Osteoblast (primary cell): ENCODE measurements around the gene PCSK5. TPM values are rescaled to one million over a fixed set of nuclear protein-coding genes. Genes with fewer than 3 reads are reported as not detected.

Source experiments
- DNase-seq: peaks from one replicate; pipeline ENCODE4 v3.0.0; 2011; ENCODE audit warnings: low spot score, mixed read lengths; ENCODE audit not compliant: insufficient read length; ENCODE audit errors: missing footprints
- H2AFZ ChIP-seq: 2 replicates; pipeline ENCODE4 v1.6.0; 2011; ENCODE audit warnings: mild to moderate bottlenecking, low read length
- H3K27ac ChIP-seq: 2 replicates; pipeline ENCODE4 v1.5.1; 2011; ENCODE audit warnings: mild to moderate bottlenecking, low read depth, low read length, moderate library complexity
- H3K27me3 ChIP-seq: 2 replicates; pipeline ENCODE4 v1.6.0; 2012; ENCODE audit warnings: mild to moderate bottlenecking, control low read depth, inconsistent platforms, low read length, moderate library complexity; ENCODE audit not compliant: insufficient read depth
- H3K36me3 ChIP-seq: 2 replicates; pipeline ENCODE4 v1.5.1; 2011; ENCODE audit warnings: mild to moderate bottlenecking, low read length, control low read depth, moderate library complexity; ENCODE audit not compliant: insufficient read depth
- H3K4me1 ChIP-seq: 2 replicates; pipeline ENCODE4 v1.5.1; 2011; ENCODE audit warnings: mild to moderate bottlenecking, low read length, control low read depth, moderate library complexity; ENCODE audit not compliant: insufficient read depth
- H3K4me2 ChIP-seq: 2 replicates; pipeline ENCODE4 v1.6.0; 2011; ENCODE audit warnings: mild to moderate bottlenecking, low read length; ENCODE audit not compliant: insufficient read depth
- H3K4me3 ChIP-seq: fragments of 200-600 bp; sonication (generic); 3 replicates; pipeline ENCODE4 v1.5.1; 2012; ENCODE audit warnings: mild to moderate bottlenecking, low read length, inconsistent platforms; ENCODE audit not compliant: insufficient read depth
- H3K79me2 ChIP-seq: 2 replicates; pipeline ENCODE4 v1.6.0; 2012; ENCODE audit warnings: mild to moderate bottlenecking, low read length, control low read depth, inconsistent platforms; ENCODE audit not compliant: insufficient read depth
- H3K9me3 ChIP-seq: 2 replicates; pipeline ENCODE4 v1.5.1; 2011; ENCODE audit warnings: low read depth, low read length, control low read depth
- H4K20me1 ChIP-seq: 2 replicates; pipeline ENCODE4 v1.6.0; 2012; ENCODE audit warnings: mild to moderate bottlenecking, low read length, control low read depth; ENCODE audit not compliant: insufficient read depth
- total RNA-seq: library from RNA; depleted of rRNA; stranded (reverse); fragments of >200 nt; gene quantifications from 2 replicates; pipeline ENCODE4 v1.2.3, GENCODE V29; 2012
- TF ChIP-seq, protein P1 (sequence below): IDR thresholded peaks from 2 replicates; pipeline ENCODE4 v1.5.1; 2011; ENCODE audit warnings: mild to moderate bottlenecking, low read depth, low read length, moderate library complexity; ENCODE audit errors: extremely low read depth

The PCSK5 gene
- total RNA-seq, 1 donor: 14.5 TPM

DNA sequence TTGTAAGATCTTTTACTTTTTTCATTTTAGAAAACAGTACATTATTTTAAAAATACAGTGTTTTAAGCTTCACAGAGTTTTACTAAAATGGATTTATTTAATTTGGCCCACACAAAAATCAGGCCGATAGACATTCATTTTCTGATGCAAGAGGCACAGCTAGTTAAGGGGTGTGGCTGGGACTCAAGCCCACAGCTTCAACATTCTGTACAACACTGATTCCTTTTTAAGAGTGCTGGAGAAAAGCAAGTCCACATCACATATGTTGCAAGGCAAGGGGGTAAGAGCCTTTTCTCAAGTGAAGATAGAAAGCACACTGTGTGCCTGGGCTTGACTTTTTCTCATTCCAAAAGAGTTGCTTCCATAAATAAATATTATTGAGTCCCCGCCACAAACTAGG is 307.9 kb downstream of the PCSK5 start:
- Histone ChIP-seq H3K4me2 (no peak overlapping the region), H3K9me3 (no peaks in the 10 kb centered on the region), H3K79me2 (no peaks in the 10 kb centered on the region), H3K36me3 (no peaks in the 10 kb centered on the region), H3K4me1 (no peaks in the 10 kb centered on the region), H3K27me3 (no peaks in the 10 kb centered on the region), H2AFZ (no peak overlapping the region), H3K4me3 (no peak overlapping the region), H3K27ac (no peak overlapping the region), H4K20me1 (no peaks in the 10 kb centered on the region)
- TF ChIP-seq, protein P1, sequence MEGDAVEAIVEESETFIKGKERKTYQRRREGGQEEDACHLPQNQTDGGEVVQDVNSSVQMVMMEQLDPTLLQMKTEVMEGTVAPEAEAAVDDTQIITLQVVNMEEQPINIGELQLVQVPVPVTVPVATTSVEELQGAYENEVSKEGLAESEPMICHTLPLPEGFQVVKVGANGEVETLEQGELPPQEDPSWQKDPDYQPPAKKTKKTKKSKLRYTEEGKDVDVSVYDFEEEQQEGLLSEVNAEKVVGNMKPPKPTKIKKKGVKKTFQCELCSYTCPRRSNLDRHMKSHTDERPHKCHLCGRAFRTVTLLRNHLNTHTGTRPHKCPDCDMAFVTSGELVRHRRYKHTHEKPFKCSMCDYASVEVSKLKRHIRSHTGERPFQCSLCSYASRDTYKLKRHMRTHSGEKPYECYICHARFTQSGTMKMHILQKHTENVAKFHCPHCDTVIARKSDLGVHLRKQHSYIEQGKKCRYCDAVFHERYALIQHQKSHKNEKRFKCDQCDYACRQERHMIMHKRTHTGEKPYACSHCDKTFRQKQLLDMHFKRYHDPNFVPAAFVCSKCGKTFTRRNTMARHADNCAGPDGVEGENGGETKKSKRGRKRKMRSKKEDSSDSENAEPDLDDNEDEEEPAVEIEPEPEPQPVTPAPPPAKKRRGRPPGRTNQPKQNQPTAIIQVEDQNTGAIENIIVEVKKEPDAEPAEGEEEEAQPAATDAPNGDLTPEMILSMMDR: no peak
- no peak for DNase-seq

DNA sequence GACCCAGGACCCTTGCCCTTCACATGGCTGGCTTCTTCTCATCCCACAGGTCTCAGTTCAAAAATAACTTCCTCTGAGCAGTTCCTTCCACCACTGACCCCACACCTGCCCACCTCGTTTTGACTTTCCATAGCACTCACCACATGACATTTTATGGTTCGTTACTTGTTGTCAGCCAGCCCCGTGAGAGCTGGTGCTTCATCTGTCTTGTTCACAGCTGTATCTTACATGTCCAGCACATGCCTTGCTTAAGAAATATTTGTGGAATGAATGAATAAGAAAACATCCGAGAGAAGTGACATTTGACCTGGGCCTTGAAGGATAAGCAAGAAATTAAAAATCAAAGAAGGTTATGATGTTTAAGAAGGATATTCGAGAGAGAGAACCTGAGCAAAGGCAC is 309.8 kb downstream of the PCSK5 start:
- DNase-seq: no peak
- Histone ChIP-seq H3K4me2 (no peak overlapping the region), H3K27me3 (no peaks in the 10 kb centered on the region), H3K4me1 (no peaks in the 10 kb centered on the region), H3K27ac (no peak overlapping the region), H3K9me3 (no peaks in the 10 kb centered on the region), H3K36me3 (no peaks in the 10 kb centered on the region), H4K20me1 (no peaks in the 10 kb centered on the region), H3K79me2 (no peaks in the 10 kb centered on the region), H3K4me3 (no peak overlapping the region), H2AFZ (no peak overlapping the region)
- TF ChIP-seq, protein P1: no peak

DNA sequence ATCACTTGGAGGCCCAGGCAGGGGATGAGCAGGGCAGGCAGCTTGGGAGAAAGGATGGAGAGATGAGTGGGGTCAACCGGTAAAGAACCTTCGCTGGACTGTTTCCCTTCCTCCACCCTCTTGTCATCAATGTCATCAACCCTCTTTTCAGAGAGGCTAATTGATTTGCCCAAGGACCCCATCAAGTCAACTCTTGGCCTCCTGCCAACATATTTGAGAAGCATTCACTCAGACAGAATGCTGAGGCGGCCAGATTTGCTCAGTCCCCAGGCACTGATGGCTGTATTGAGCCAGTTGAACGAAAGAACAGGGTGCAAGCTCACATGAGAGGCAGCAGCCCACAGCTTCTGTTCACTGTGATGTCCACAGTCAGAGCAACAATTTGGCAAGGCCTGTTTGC is 310.3 kb downstream of the PCSK5 start:
- DNase-seq: no peak
- H3K79me2 ChIP-seq: no peaks in the 10 kb centered on the region
- no peak overlapping the region for H3K4me3 ChIP-seq
- H3K4me2 ChIP-seq: no peak overlapping the region
- no peaks in the 10 kb centered on the region for H3K9me3 ChIP-seq
- H3K27me3 ChIP-seq: no peaks in the 10 kb centered on the region
- no peaks in the 10 kb centered on the region for H3K36me3 ChIP-seq
- no peaks in the 10 kb centered on the region for H4K20me1 ChIP-seq
- no peak overlapping the region for H2AFZ ChIP-seq
- no peak overlapping the region for H3K27ac ChIP-seq
- no peaks in the 10 kb centered on the region for H3K4me1 ChIP-seq
- TF ChIP-seq, protein P1: no peak

DNA sequence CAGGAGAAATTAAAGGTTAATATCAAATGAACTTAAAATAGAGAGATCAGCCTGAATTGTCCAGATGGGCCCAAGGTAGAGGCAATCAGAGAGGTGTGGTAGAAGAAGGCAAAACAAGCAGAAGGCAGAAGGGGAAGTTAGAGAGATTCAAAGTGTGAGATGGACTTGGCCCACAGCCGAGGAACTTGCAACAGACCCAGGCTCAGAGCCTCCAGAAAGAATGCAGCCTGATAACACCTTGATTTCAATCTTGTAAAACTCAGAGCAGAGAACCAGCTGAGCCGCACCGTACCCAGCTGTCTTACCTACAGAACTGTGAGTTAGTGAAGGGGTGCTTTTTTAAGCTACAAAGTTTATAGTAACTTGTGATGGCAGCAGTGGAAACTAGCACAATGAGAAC is 312.9 kb downstream of the PCSK5 start:
- Histone ChIP-seq H3K36me3 (no peaks in the 10 kb centered on the region), H3K27ac (no peak overlapping the region), H3K79me2 (no peaks in the 10 kb centered on the region), H3K4me2 (no peak overlapping the region), H2AFZ (no peak overlapping the region), H4K20me1 (no peaks in the 10 kb centered on the region), H3K4me1 (no peaks in the 10 kb centered on the region), H3K27me3 (peaks cover 2% of the 10 kb centered on the region), H3K4me3 (no peak overlapping the region), H3K9me3 (no peaks in the 10 kb centered on the region)
- TF ChIP-seq, protein P1: no peak
- DNase-seq: no peak
